ENCODE results near the gene PTPRN2.

- TF ChIP-seq GATA2 (IDR thresholded peaks at IDR 0.05; ENCODE audit: low read depth, low read length) (no peak), GATA3 (IDR thresholded peaks at IDR 0.05; ENCODE audit: low read depth, low read length) (no peak)
These were observed 994.1 kb downstream of the PTPRN2 start for GRCh38 chr7:157593541-157593940.

Measured in SH-SY5Y (cell line).